BJ (cell line): Measurements from ENCODE around the gene SYNE1. TPM values are rescaled to one million over a fixed set of nuclear protein-coding genes. Genes with fewer than 3 reads are reported as not detected.
"Not testable (repeated sequence)": the region's sequence is repeated elsewhere in the genome, so short reads cannot be mapped to it uniquely, and the experiment has no call there.

Source experiments
- CTCF ChIA-PET: fragments of 350-600 bp; formaldehyde crosslinking; extraction: SDS; loops from one replicate; lab custom pipeline; 2021; ENCODE audit warnings: antibody characterized with exemption, inconsistent platforms; lab: Yijun Ruan, JAX
- POLR2A ChIA-PET: fragments of 300-600 bp; sonication (Branson Sonifier 250); formaldehyde crosslinking; extraction: SDS; loops from one replicate; lab custom pipeline; 2021; ENCODE audit warnings: antibody characterized with exemption; lab: Charles Lee
- DNase-seq: peaks from one replicate; pipeline ENCODE4 v3.0.0-alpha.2; 2011; ENCODE audit warnings: low read depth
- H3K27me3 ChIP-seq: 2 replicates; pipeline ENCODE4 v1.6.0; 2011; ENCODE audit warnings: low read length; ENCODE audit not compliant: control insufficient read depth, insufficient read depth
- H3K36me3 ChIP-seq: 2 replicates; pipeline ENCODE4 v1.5.1; 2011; ENCODE audit warnings: low read length; ENCODE audit not compliant: control insufficient read depth, insufficient read depth
- H3K4me3 ChIP-seq: 2 replicates; pipeline ENCODE4 v1.5.1; 2011; ENCODE audit warnings: low read depth, mild to moderate bottlenecking, control low read depth, low read length
- CTCF ChIP-seq: IDR thresholded peaks from 2 replicates; pipeline ENCODE4 v1.5.1; 2011; ENCODE audit warnings: low read depth, mild to moderate bottlenecking, control low read depth, inconsistent platforms, low read length, moderate library complexity; ENCODE audit not compliant: insufficient read depth
- polyA plus RNA-seq: library from polyadenylated mRNA; depleted of rRNA; stranded (reverse); fragments of >200 nt; gene quantifications from 2 replicates; pipeline ENCODE4 v1.2.3, GENCODE V29; 2011

Gene SYNE1
- polyA plus RNA-seq, 1 experiment: 44.2 TPM

- no peaks in the 10 kb centered on the region for H3K36me3 ChIP-seq
- no peak for TF ChIP-seq CTCF
- POLR2A ChIA-PET: no interaction called here
- no peak for DNase-seq
- no peaks in the 10 kb centered on the region for H3K27me3 ChIP-seq
- no peak overlapping the region for H3K4me3 ChIP-seq
- CTCF ChIA-PET: interaction anchor here (1.9 kb wide), 1 partner anchor 18 kb away, joined by 6 read pairs; no protein-coding TSS in a partner anchor
These were observed 102.6 kb downstream of the SYNE1 start for GRCh38 chr6:152534541-152534940.

- ChIA-PET POLR2A (no interaction called here), CTCF (no interaction called here)
- no peak for TF ChIP-seq CTCF
- DNase-seq: no peak
- Histone ChIP-seq H3K36me3 (no peaks in the 10 kb centered on the region), H3K27me3 (no peaks in the 10 kb centered on the region), H3K4me3 (no peak overlapping the region)
These were observed 104.4 kb downstream of the SYNE1 start for GRCh38 chr6:152532556-152533422.

GRCh38 chr6:152531659-152532058, 105.5 kb downstream of the SYNE1 start:
- DNase-seq: no peak
- CTCF ChIA-PET: no interaction called here
- no peak for TF ChIP-seq CTCF
- POLR2A ChIA-PET: no interaction called here
- no peaks in the 10 kb centered on the region for H3K27me3 ChIP-seq
- H3K36me3 ChIP-seq: no peaks in the 10 kb centered on the region
- H3K4me3 ChIP-seq: no peak overlapping the region

- no peak for DNase-seq
- no peak for TF ChIP-seq CTCF
These were observed 107.8 kb downstream of the SYNE1 start for GRCh38 chr6:152529369-152529768.

GRCh38 chr6:152514120-152514519, 123.0 kb downstream of the SYNE1 start:
- CTCF ChIA-PET, H3K4me3 ChIP-seq, POLR2A ChIA-PET: not testable (repeated sequence)

More at GRCh38 chr6:152529369-152529768, 107.8 kb downstream of the SYNE1 start:
- H3K27me3 ChIP-seq: no peaks in the 10 kb centered on the region
- H3K36me3 ChIP-seq: no peaks in the 10 kb centered on the region
- no peak overlapping the region for H3K4me3 ChIP-seq
- ChIA-PET POLR2A (no interaction called here), CTCF (interaction anchor here (0.7 to 2.0 kb wide), 3 partner anchors 19 to 111 kb away, joined by 3 to 6 read pairs (median 3); no protein-coding TSS in a partner anchor)

More at GRCh38 chr6:152514120-152514519, 123.0 kb downstream of the SYNE1 start:
- not testable (repeated sequence) for H3K27me3 ChIP-seq, H3K36me3 ChIP-seq, DNase-seq
